ENCODE measurements around the gene ACOXL. TPM values are rescaled to one million over a fixed set of nuclear protein-coding genes. Genes with fewer than 3 reads are reported as not detected.

ACOXL gene
- total RNA-seq, 2 experiments from 2014 or later, result 0.14 to 0.56 TPM

DNA sequence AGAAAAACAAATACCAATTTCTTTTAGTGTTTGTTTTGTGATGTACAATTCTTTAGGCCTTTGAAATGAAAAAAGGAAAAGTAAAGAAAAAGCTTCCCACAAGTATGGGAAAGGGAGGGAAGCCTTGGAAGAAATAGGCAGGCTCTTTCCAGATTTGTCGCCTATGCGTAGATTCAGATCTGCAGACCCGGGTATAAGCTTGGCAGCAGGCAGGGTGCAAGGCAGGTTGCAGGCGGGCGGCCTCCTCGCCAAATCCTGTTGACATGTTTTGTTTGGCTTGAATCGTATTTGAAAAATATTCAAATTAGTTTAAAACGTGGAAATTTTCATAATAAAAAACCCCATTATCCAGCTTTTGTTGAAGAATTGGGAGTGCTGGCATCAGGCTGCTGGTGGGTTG lies 104.3 kb downstream of the ACOXL start:
- Mint-ChIP-seq H3K4me1 (ENCODE audit: low read depth) (peaks cover 38% of the 10 kb centered on the region), H3K27ac (no peak overlapping the region), H3K27me3 (peaks cover 5% of the 10 kb centered on the region), H3K4me3 (no peak overlapping the region), H3K9me3 (no peaks in the 10 kb centered on the region), H3K36me3 (ENCODE audit: low read depth) (no peaks in the 10 kb centered on the region)
- TF ChIP-seq, protein P1, sequence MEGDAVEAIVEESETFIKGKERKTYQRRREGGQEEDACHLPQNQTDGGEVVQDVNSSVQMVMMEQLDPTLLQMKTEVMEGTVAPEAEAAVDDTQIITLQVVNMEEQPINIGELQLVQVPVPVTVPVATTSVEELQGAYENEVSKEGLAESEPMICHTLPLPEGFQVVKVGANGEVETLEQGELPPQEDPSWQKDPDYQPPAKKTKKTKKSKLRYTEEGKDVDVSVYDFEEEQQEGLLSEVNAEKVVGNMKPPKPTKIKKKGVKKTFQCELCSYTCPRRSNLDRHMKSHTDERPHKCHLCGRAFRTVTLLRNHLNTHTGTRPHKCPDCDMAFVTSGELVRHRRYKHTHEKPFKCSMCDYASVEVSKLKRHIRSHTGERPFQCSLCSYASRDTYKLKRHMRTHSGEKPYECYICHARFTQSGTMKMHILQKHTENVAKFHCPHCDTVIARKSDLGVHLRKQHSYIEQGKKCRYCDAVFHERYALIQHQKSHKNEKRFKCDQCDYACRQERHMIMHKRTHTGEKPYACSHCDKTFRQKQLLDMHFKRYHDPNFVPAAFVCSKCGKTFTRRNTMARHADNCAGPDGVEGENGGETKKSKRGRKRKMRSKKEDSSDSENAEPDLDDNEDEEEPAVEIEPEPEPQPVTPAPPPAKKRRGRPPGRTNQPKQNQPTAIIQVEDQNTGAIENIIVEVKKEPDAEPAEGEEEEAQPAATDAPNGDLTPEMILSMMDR (IDR thresholded peaks at IDR 0.05), result no peak
- intact Hi-C loops (cut with micrococcal nuclease), result no loop called here
- DNase-seq, result no peak
- ChIA-PET POLR2A (no interaction called here), CTCF (interaction anchor here (2.8 kb wide), 1 partner anchor 22 kb away, joined by 7 read pairs; no protein-coding TSS in a partner anchor)
- ATAC-seq, result no peak

DNA sequence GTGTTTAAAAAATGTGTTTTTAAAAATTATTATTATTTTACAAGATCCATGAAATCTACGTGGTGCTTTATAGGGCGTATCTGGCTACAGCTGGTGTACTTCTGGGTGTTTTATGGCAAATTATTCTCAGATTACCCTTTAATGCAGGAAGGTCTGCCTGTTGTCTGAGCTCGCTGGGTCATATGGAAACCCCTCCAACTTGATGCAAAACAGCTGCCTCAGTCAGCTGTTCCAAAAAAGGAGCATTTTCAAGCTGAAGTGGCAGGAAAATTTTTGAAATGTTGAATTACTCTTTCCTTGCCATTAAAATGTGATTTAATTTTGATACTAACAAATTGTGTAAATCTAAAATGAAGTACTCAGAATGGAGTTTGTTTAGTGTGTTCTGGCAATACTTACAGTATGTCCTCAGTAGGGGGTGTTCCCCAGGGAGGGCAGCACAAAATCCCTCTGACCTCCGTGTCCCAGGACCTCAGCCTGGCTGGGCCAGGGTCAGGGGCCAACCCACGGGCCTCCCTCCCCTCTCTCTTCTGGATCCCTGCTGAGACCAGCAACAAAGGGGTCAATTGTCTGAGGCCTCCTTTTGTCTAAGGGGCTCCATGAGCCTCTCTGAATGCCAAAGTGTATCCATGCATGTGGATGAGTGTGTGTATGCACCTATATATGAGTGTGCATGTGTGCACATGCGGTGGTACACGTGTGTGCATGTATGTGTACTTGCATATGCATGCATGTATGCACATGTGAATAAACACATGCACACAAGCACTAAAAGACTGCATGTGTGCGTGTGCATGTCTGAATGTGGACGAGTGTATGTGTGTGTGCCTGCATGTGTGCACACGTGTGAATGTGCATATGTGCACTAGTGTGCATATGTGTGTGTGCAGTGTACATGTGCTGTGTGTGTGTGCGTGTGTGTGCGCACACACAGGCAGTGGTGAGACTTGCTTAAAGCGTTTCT lies 105.4 kb downstream of the ACOXL start:
- POLR2A ChIA-PET, result no interaction called here
- no peaks in the 10 kb centered on the region for H3K9me3 Mint-ChIP-seq
- TF ChIP-seq, protein P1 (IDR thresholded peaks at IDR 0.05), result no peak
- peaks cover 10% of the 10 kb centered on the region for H3K27me3 Mint-ChIP-seq
- no peak for ATAC-seq
- intact Hi-C loops (cut with micrococcal nuclease), result no loop called here
- no peak for DNase-seq
- H3K27ac Mint-ChIP-seq, result no peak overlapping the region
- H3K4me1 Mint-ChIP-seq (ENCODE audit: low read depth), result peaks cover 35% of the 10 kb centered on the region
- no peaks in the 10 kb centered on the region for H3K36me3 Mint-ChIP-seq (ENCODE audit: low read depth)
- CTCF ChIA-PET, result no interaction called here
- H3K4me3 Mint-ChIP-seq, result no peak overlapping the region

DNA sequence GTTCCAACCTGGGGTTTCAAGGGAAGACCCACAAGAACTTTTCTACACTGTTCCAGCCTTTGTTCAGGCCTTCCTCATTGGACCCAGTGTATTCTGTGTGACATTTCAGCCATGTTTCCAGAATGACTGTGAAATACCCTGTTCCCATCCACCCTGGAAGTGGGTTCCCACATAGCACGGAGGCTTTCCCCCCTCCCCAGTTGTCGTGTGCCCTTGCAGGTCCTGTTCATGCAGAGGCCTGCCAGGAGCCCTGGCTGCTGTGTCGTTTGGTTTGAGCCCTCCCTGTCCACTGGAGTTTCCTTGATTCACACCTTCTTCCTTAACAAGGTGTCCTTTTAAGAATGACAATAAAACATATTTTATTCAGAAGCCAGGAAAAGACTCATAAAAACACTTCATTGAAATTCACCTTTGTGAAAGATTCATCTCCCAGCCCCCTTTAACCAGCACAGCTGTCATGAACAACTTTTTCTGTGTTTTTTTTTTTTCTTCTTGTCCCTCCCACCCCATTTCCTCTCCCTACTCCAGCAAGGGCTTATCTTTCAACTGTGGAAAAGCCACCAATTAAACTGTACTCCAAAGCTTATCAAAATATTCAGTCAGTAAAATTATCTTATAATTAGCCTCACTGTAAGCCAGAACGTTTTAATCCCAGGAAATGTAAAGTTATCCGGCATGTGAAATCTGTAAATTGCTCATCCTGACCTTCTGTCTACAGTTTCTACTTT lies 106.4 kb downstream of the ACOXL start:
- Mint-ChIP-seq H3K36me3 (ENCODE audit: low read depth) (no peaks in the 10 kb centered on the region), H3K27ac (no peak overlapping the region), H3K4me1 (ENCODE audit: low read depth) (peaks cover 33% of the 10 kb centered on the region), H3K4me3 (no peak overlapping the region), H3K27me3 (peaks cover 9% of the 10 kb centered on the region), H3K9me3 (no peaks in the 10 kb centered on the region)
- DNase-seq (no peak), ATAC-seq (no peak)
- TF ChIP-seq, protein P1 (IDR thresholded peaks at IDR 0.05), result no peak
- ChIA-PET CTCF (interaction anchor here (1.2 kb wide), 1 partner anchor 27 kb away, joined by 4 read pairs; no protein-coding TSS in a partner anchor), POLR2A (no interaction called here)
- intact Hi-C loops (cut with micrococcal nuclease), result no loop called here

DNA sequence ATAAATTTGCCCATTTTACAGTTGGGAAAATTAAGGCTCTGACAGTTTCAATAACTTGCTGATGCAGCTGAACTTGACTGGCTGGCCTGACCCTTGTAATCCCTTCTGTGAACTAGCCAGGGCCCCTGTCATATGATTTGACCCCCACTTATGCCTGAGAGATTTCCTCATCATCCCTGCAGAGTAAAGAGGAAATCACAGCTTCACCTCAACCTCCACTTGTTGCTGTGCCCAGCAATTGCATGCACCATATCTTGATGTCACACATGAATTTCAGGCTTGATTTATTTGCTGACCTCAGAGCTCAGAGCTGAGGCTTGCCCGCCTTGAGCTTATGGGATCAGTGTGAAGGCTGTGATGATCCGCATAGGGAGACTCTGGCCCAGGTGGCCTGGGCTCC lies 108.1 kb downstream of the ACOXL start:
- H3K27ac Mint-ChIP-seq, result no peak overlapping the region
- ChIA-PET POLR2A (interaction anchor here (0.7 to 1.2 kb wide), 2 partner anchors 11 to 16 kb away, joined by 3 to 4 read pairs; no protein-coding TSS in a partner anchor), CTCF (interaction anchor here (1.2 to 4.6 kb wide), 2 partner anchors 24 to 29 kb away, joined by 3 to 15 read pairs; no protein-coding TSS in a partner anchor)
- intact Hi-C loops (cut with micrococcal nuclease), result no loop called here
- H3K36me3 Mint-ChIP-seq (ENCODE audit: low read depth), result no peaks in the 10 kb centered on the region
- TF ChIP-seq, protein P1 (IDR thresholded peaks at IDR 0.05), result no peak
- H3K27me3 Mint-ChIP-seq, result peaks cover 5% of the 10 kb centered on the region
- ATAC-seq, result no peak
- no peak overlapping the region for H3K4me3 Mint-ChIP-seq
- H3K9me3 Mint-ChIP-seq, result peaks cover 2% of the 10 kb centered on the region
- peaks cover 44% of the 10 kb centered on the region for H3K4me1 Mint-ChIP-seq (ENCODE audit: low read depth)
- no peak for DNase-seq

Data from activated CD8-positive, alpha-beta T cell treated with anti-CD3 and anti-CD28 coated beads for 36 hours (primary cell).